CD4-positive, alpha-beta T cell treated with Interleukin-4 for 1 hour (primary cell): ENCODE measurements around the gene B3GNT5.
"Not testable (repeated sequence)": the region's sequence is repeated elsewhere in the genome, so short reads cannot be mapped to it uniquely, and the experiment has no call there.

Source experiments
- DNase-seq, 2 donors: peaks; one replicate each; pipeline ENCODE4 v3.0.0-alpha.2; 2020 to 2022

The B3GNT5 gene

GRCh38 chr3:183252973-183253527, at the start of gene B3GNT5:
Gene B3GNT5 (plus strand): TSS chr3:183253253. CDS start chr3:183269799, 16,546 bp downstream.
- peak; percentile 26 to 42 for DNase-seq

GRCh38 chr3:183203670-183204069, 49.4 kb upstream of the B3GNT5 start:
- no peak for DNase-seq

GRCh38 chr3:183208260-183208659, 44.8 kb upstream of the B3GNT5 start:
- no peak for DNase-seq

GRCh38 chr3:183208800-183209199, 44.3 kb upstream of the B3GNT5 start:
- no peak for DNase-seq

GRCh38 chr3:183210341-183210740, 42.7 kb upstream of the B3GNT5 start:
- DNase-seq = peak in 1 of 2 donors; percentile 23

GRCh38 chr3:183210862-183211341, 42.2 kb upstream of the B3GNT5 start:
- peak; percentile 9 to 61 for DNase-seq

GRCh38 chr3:183211352-183211751, 41.7 kb upstream of the B3GNT5 start:
- peak in 1 of 2 donors; percentile 23 for DNase-seq

- no peak for DNase-seq
Measured at GRCh38 chr3:183212096-183212495, 41.0 kb upstream of the B3GNT5 start.

- peak; percentile 9 to 57 for DNase-seq
Measured at GRCh38 chr3:183212565-183212964, 40.5 kb upstream of the B3GNT5 start.

- DNase-seq = no peak
Measured at GRCh38 chr3:183213415-183214276, 39.4 kb upstream of the B3GNT5 start.

GRCh38 chr3:183214277-183214612, 38.8 kb upstream of the B3GNT5 start:
- DNase-seq = no peak

GRCh38 chr3:183215591-183216202, 37.4 kb upstream of the B3GNT5 start:
- DNase-seq = no peak

- DNase-seq = no peak
Measured at GRCh38 chr3:183217548-183218332, 35.3 kb upstream of the B3GNT5 start.

GRCh38 chr3:183218826-183219225, 34.2 kb upstream of the B3GNT5 start:
- DNase-seq = peak; percentile 32 to 45

GRCh38 chr3:183220828-183221227, 32.2 kb upstream of the B3GNT5 start:
- no peak for DNase-seq

- no peak for DNase-seq
Measured at GRCh38 chr3:183222631-183223235, 30.3 kb upstream of the B3GNT5 start.

- peak; percentile 14 to 24 for DNase-seq
Measured at GRCh38 chr3:183224180-183224970, 28.7 kb upstream of the B3GNT5 start.

- DNase-seq = no peak
Measured at GRCh38 chr3:183226333-183226890, 26.6 kb upstream of the B3GNT5 start.

- DNase-seq = no peak
Measured at GRCh38 chr3:183227586-183227985, 25.5 kb upstream of the B3GNT5 start.

- DNase-seq = no peak
Measured at GRCh38 chr3:183229178-183229577, 23.9 kb upstream of the B3GNT5 start.

- not testable (repeated sequence) for DNase-seq
Measured at GRCh38 chr3:183230251-183230650, 22.8 kb upstream of the B3GNT5 start.
